ENCODE results near the gene YTHDC2. TPM values are rescaled to one million over a fixed set of nuclear protein-coding genes. Genes with fewer than 3 reads are reported as not detected.

The YTHDC2 gene
- total RNA-seq, 1 donor from 2014 or later, result 28.6 TPM

- H3K27ac Mint-ChIP-seq (ENCODE audit: unreplicated experiment), result no peak overlapping the region
- no peak for TF ChIP-seq CTCF (IDR thresholded peaks at IDR 0.05; ENCODE audit: unreplicated experiment)
- no peaks in the 10 kb centered on the region for H3K27me3 Mint-ChIP-seq (ENCODE audit: unreplicated experiment)
- no peak overlapping the region for H3K4me3 Mint-ChIP-seq (ENCODE audit: unreplicated experiment)
- DNase-seq (ENCODE audit: low spot score), result no peak
- peaks cover 10% of the 10 kb centered on the region for H3K4me1 Mint-ChIP-seq (ENCODE audit: unreplicated experiment)
- peaks cover 6% of the 10 kb centered on the region for H3K36me3 Mint-ChIP-seq (ENCODE audit: low read depth, unreplicated experiment)
- H3K9me3 Mint-ChIP-seq (ENCODE audit: unreplicated experiment), result no peaks in the 10 kb centered on the region
Measured at GRCh38 chr5:113523168-113523567, 9.7 kb downstream of the YTHDC2 start.

- Mint-ChIP-seq H3K9me3 (ENCODE audit: unreplicated experiment) (no peaks in the 10 kb centered on the region), H3K4me1 (ENCODE audit: unreplicated experiment) (peaks cover 10% of the 10 kb centered on the region), H3K36me3 (ENCODE audit: low read depth, unreplicated experiment) (peaks cover 6% of the 10 kb centered on the region), H3K27me3 (ENCODE audit: unreplicated experiment) (no peaks in the 10 kb centered on the region), H3K4me3 (ENCODE audit: unreplicated experiment) (no peak overlapping the region), H3K27ac (ENCODE audit: unreplicated experiment) (peak overlapping the region; percentile 68)
- TF ChIP-seq CTCF (IDR thresholded peaks at IDR 0.05; ENCODE audit: unreplicated experiment), result no peak
- no peak for DNase-seq (ENCODE audit: low spot score)
Measured at GRCh38 chr5:113524927-113525326, 11.4 kb downstream of the YTHDC2 start.

- Mint-ChIP-seq H3K4me1 (ENCODE audit: unreplicated experiment) (peaks cover 10% of the 10 kb centered on the region), H3K4me3 (ENCODE audit: unreplicated experiment) (no peak overlapping the region), H3K36me3 (ENCODE audit: low read depth, unreplicated experiment) (peaks cover 13% of the 10 kb centered on the region), H3K27ac (ENCODE audit: unreplicated experiment) (peak overlapping the region; percentile 92), H3K9me3 (ENCODE audit: unreplicated experiment) (peaks cover 5% of the 10 kb centered on the region), H3K27me3 (ENCODE audit: unreplicated experiment) (no peaks in the 10 kb centered on the region)
- no peak for DNase-seq (ENCODE audit: low spot score)
- no peak for TF ChIP-seq CTCF (IDR thresholded peaks at IDR 0.05; ENCODE audit: unreplicated experiment)
Measured at GRCh38 chr5:113526421-113526820, 12.9 kb downstream of the YTHDC2 start.

GRCh38 chr5:113527746-113528145 lies 14.3 kb downstream of the YTHDC2 start:
- H3K9me3 Mint-ChIP-seq (ENCODE audit: unreplicated experiment), result peaks cover 5% of the 10 kb centered on the region
- H3K36me3 Mint-ChIP-seq (ENCODE audit: low read depth, unreplicated experiment), result peaks cover 24% of the 10 kb centered on the region
- no peak for TF ChIP-seq CTCF (IDR thresholded peaks at IDR 0.05; ENCODE audit: unreplicated experiment)
- no peak for DNase-seq (ENCODE audit: low spot score)
- H3K4me3 Mint-ChIP-seq (ENCODE audit: unreplicated experiment), result no peak overlapping the region
- H3K27me3 Mint-ChIP-seq (ENCODE audit: unreplicated experiment), result no peaks in the 10 kb centered on the region
- no peak overlapping the region for H3K27ac Mint-ChIP-seq (ENCODE audit: unreplicated experiment)
- peaks cover 10% of the 10 kb centered on the region for H3K4me1 Mint-ChIP-seq (ENCODE audit: unreplicated experiment)

- peaks cover 5% of the 10 kb centered on the region for H3K9me3 Mint-ChIP-seq (ENCODE audit: unreplicated experiment)
- H3K4me1 Mint-ChIP-seq (ENCODE audit: unreplicated experiment), result no peaks in the 10 kb centered on the region
- H3K27ac Mint-ChIP-seq (ENCODE audit: unreplicated experiment), result no peak overlapping the region
- TF ChIP-seq CTCF (IDR thresholded peaks at IDR 0.05; ENCODE audit: unreplicated experiment), result no peak
- H3K36me3 Mint-ChIP-seq (ENCODE audit: low read depth, unreplicated experiment), result peaks cover 42% of the 10 kb centered on the region
- no peak for DNase-seq (ENCODE audit: low spot score)
- no peaks in the 10 kb centered on the region for H3K27me3 Mint-ChIP-seq (ENCODE audit: unreplicated experiment)
- H3K4me3 Mint-ChIP-seq (ENCODE audit: unreplicated experiment), result peak overlapping the region; percentile 42
Measured at GRCh38 chr5:113531481-113532159, 18.1 kb downstream of the YTHDC2 start.

All from endothelial cell (in vitro differentiated cells).